ENCODE data around the gene SP8. TPM values are rescaled to one million over a fixed set of nuclear protein-coding genes. Genes with fewer than 3 reads are reported as not detected.

The SP8 gene
- total RNA-seq, 1 experiment from 2014 or later: 0.76 TPM

DNA sequence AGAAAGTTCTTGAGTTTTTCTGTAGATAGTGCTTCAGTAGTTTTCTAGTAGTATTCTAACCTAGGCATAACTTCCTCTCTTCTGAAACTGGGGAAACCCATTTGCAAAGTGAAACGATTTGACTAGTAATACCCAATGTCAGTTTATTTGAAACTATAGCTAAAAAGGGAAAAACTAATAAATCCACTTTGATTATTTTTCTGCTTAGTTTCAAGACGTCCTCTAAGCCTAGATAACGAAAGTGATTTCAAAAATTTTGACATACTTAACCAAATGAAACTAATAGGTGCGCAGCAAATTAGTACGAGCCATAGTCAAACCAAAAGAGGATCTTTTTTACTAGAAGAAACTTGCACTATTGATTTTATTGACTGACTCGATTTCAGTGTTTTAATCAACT, 9.8 kb upstream of the SP8 start:
- DNase-seq (ENCODE audit: low read depth, low spot score) (no peak), ATAC-seq (no peak)
- Histone ChIP-seq H3K4me3 (replicated peaks in 1 of 2; ENCODE audit: low read depth in 1 of 2, low read length in 2 of 2) (no peak overlapping the region), H3K9ac (ENCODE audit: low read length) (no peak overlapping the region), H3K27me3 (ENCODE audit: insufficient read depth, low read length) (peaks cover 2% of the 10 kb centered on the region; the same call in 1 of the 2 replicates), H3K79me2 (ENCODE audit: insufficient read depth, low read length) (no peaks in the 10 kb centered on the region), H4K20me1 (ENCODE audit: insufficient read depth) (no peaks in the 10 kb centered on the region), H3K36me3 (ENCODE audit: control insufficient read depth in 1 of 2, insufficient read depth in 2 of 2, low read length in 2 of 2) (no peaks in the 10 kb centered on the region), H2AFZ (ENCODE audit: low read depth, low read length, poor library complexity, severe bottlenecking) (no peak overlapping the region), H3K9me3 (ENCODE audit: control insufficient read depth in 1 of 2, insufficient read depth in 1 of 2, low read depth in 1 of 2, low read length in 2 of 2) (no peaks in the 10 kb centered on the region), H3K4me2 (ENCODE audit: low read length) (no peak overlapping the region), H3K27ac (ENCODE audit: low read depth, low read length) (no peak overlapping the region), H3K4me1 (ENCODE audit: control insufficient read depth in 1 of 2, insufficient read depth in 2 of 2, low read length in 2 of 2) (peaks cover 0 to 13% of the 10 kb centered on the region in 2 experiments; a peak in 3 of 4 replicates), H3K9me2 (ENCODE audit: insufficient read depth) (no peaks in the 10 kb centered on the region)
- intact Hi-C loops (cut with micrococcal nuclease): no loop called here
- POLR2A ChIA-PET: no interaction called here
- RAD21 ChIA-PET (ENCODE audit: low non-redundant PET in 1 of 2, low total read pairs in 2 of 2, uncharacterized antibody in 2 of 2, unreplicated experiment in 2 of 2): no interaction called here
- TF ChIP-seq EZH2 (IDR thresholded peaks at IDR 0.05) (no peak), ELF1 (IDR thresholded peaks at IDR 0.05; ENCODE audit: borderline replicate concordance, low read depth) (no peak), POLR2A (IDR thresholded peaks at IDR 0.05; ENCODE audit: borderline replicate concordance, extremely low read depth, insufficient read depth, insufficient read length) (no peak), CEBPB (IDR thresholded peaks at IDR 0.05; ENCODE audit: low read depth) (no peak)
- CTCF ChIA-PET: no interaction called here
- no TSS peak for BruUV-seq (replicated peaks)

DNA sequence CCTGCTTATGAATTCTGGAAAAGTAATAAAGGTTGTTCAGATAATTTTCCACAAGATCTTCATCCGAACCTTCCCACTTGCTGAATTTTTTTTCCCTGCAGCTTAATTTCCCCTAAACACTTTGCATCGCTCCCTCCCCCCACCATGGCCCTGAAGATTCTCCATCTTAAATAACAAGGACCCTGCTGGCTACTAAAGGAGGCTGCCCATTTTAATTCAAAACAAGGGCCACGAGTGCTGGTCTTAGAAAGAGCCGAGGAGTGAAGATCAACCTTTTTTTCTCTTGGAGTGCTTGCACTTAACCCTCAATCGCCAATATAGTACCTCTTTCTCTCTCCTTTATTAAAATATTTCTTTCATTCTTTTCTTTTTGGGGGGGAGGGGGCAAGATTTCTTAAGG, 9.2 kb upstream of the SP8 start:
- POLR2A ChIA-PET: no interaction called here
- Histone ChIP-seq H3K4me2 (ENCODE audit: low read length) (no peak overlapping the region), H3K36me3 (ENCODE audit: control insufficient read depth in 1 of 2, insufficient read depth in 2 of 2, low read length in 2 of 2) (no peaks in the 10 kb centered on the region), H3K4me1 (ENCODE audit: control insufficient read depth in 1 of 2, insufficient read depth in 2 of 2, low read length in 2 of 2) (peaks cover 0 to 13% of the 10 kb centered on the region in 2 experiments; a peak in 3 of 4 replicates), H3K9me2 (ENCODE audit: insufficient read depth) (no peaks in the 10 kb centered on the region), H3K4me3 (replicated peaks in 1 of 2; ENCODE audit: low read depth in 1 of 2, low read length in 2 of 2) (no peak overlapping the region), H2AFZ (ENCODE audit: low read depth, low read length, poor library complexity, severe bottlenecking) (no peak overlapping the region), H3K9ac (ENCODE audit: low read length) (no peak overlapping the region), H3K9me3 (ENCODE audit: control insufficient read depth in 1 of 2, insufficient read depth in 1 of 2, low read depth in 1 of 2, low read length in 2 of 2) (no peaks in the 10 kb centered on the region), H3K79me2 (ENCODE audit: insufficient read depth, low read length) (no peaks in the 10 kb centered on the region), H3K27ac (ENCODE audit: low read depth, low read length) (no peak overlapping the region), H3K27me3 (ENCODE audit: insufficient read depth, low read length) (peaks cover 7% of the 10 kb centered on the region; the same call in 1 of the 2 replicates), H4K20me1 (ENCODE audit: insufficient read depth) (no peaks in the 10 kb centered on the region)
- no peak for DNase-seq (ENCODE audit: low read depth, low spot score)
- ATAC-seq: no peak
- RAD21 ChIA-PET (ENCODE audit: low non-redundant PET in 1 of 2, low total read pairs in 2 of 2, uncharacterized antibody in 2 of 2, unreplicated experiment in 2 of 2): no interaction called here
- intact Hi-C loops (cut with micrococcal nuclease): no loop called here
- BruUV-seq (replicated peaks): no TSS peak
- CTCF ChIA-PET: no interaction called here
- TF ChIP-seq, protein P1, sequence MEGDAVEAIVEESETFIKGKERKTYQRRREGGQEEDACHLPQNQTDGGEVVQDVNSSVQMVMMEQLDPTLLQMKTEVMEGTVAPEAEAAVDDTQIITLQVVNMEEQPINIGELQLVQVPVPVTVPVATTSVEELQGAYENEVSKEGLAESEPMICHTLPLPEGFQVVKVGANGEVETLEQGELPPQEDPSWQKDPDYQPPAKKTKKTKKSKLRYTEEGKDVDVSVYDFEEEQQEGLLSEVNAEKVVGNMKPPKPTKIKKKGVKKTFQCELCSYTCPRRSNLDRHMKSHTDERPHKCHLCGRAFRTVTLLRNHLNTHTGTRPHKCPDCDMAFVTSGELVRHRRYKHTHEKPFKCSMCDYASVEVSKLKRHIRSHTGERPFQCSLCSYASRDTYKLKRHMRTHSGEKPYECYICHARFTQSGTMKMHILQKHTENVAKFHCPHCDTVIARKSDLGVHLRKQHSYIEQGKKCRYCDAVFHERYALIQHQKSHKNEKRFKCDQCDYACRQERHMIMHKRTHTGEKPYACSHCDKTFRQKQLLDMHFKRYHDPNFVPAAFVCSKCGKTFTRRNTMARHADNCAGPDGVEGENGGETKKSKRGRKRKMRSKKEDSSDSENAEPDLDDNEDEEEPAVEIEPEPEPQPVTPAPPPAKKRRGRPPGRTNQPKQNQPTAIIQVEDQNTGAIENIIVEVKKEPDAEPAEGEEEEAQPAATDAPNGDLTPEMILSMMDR (IDR thresholded peaks at IDR 0.05 in 2 of 3, conservative IDR thresholded peaks at IDR 0.05 in 1 of 3; ENCODE audit: borderline replicate concordance in 1 of 3, insufficient read depth in 1 of 3, low read depth in 2 of 3, low read length in 2 of 3): no peak
- no peak for TF ChIP-seq SRF (IDR thresholded peaks at IDR 0.05; ENCODE audit: low read depth)
- no peak for TF ChIP-seq EZH2 (IDR thresholded peaks at IDR 0.05)
- TF ChIP-seq, protein P2, sequence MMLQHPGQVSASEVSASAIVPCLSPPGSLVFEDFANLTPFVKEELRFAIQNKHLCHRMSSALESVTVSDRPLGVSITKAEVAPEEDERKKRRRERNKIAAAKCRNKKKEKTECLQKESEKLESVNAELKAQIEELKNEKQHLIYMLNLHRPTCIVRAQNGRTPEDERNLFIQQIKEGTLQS (IDR thresholded peaks at IDR 0.05): no peak
- TF ChIP-seq ZFX (IDR thresholded peaks at IDR 0.05): no peak
- TF ChIP-seq TCF7L2 (IDR thresholded peaks at IDR 0.05; ENCODE audit: borderline replicate concordance, extremely low read depth, insufficient read depth, insufficient read length): no peak
- no peak for TF ChIP-seq CEBPB (IDR thresholded peaks at IDR 0.05; ENCODE audit: low read depth)
- TF ChIP-seq, protein P3, sequence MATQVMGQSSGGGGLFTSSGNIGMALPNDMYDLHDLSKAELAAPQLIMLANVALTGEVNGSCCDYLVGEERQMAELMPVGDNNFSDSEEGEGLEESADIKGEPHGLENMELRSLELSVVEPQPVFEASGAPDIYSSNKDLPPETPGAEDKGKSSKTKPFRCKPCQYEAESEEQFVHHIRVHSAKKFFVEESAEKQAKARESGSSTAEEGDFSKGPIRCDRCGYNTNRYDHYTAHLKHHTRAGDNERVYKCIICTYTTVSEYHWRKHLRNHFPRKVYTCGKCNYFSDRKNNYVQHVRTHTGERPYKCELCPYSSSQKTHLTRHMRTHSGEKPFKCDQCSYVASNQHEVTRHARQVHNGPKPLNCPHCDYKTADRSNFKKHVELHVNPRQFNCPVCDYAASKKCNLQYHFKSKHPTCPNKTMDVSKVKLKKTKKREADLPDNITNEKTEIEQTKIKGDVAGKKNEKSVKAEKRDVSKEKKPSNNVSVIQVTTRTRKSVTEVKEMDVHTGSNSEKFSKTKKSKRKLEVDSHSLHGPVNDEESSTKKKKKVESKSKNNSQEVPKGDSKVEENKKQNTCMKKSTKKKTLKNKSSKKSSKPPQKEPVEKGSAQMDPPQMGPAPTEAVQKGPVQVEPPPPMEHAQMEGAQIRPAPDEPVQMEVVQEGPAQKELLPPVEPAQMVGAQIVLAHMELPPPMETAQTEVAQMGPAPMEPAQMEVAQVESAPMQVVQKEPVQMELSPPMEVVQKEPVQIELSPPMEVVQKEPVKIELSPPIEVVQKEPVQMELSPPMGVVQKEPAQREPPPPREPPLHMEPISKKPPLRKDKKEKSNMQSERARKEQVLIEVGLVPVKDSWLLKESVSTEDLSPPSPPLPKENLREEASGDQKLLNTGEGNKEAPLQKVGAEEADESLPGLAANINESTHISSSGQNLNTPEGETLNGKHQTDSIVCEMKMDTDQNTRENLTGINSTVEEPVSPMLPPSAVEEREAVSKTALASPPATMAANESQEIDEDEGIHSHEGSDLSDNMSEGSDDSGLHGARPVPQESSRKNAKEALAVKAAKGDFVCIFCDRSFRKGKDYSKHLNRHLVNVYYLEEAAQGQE (IDR thresholded peaks at IDR 0.05; ENCODE audit: low read depth): no peak
- TF ChIP-seq POLR2AphosphoS5 (IDR thresholded peaks at IDR 0.05; ENCODE audit: low read depth, low read length): no peak
- TF ChIP-seq ELF1 (IDR thresholded peaks at IDR 0.05; ENCODE audit: borderline replicate concordance, low read depth): no peak
- TF ChIP-seq EZH2phosphoT487 (IDR thresholded peaks at IDR 0.05; ENCODE audit: borderline replicate concordance): no peak
- no peak for TF ChIP-seq POLR2A (IDR thresholded peaks at IDR 0.05; ENCODE audit: borderline replicate concordance, extremely low read depth, insufficient read depth, insufficient read length)
- TF ChIP-seq, protein P4, sequence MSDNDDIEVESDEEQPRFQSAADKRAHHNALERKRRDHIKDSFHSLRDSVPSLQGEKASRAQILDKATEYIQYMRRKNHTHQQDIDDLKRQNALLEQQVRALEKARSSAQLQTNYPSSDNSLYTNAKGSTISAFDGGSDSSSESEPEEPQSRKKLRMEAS (IDR thresholded peaks at IDR 0.05): no peak

All from HCT116 (cell line).